ENCODE data around the gene ARHGEF17. TPM values are rescaled to one million over a fixed set of nuclear protein-coding genes. Genes with fewer than 3 reads are reported as not detected.
A peak's percentile ranks its signal among the peaks of the same experiment; 100 is the strongest.

ARHGEF17 gene
- total and polyA plus RNA-seq, 9 donors = 23.8 to 64.4 (median 49.0) TPM

DNA sequence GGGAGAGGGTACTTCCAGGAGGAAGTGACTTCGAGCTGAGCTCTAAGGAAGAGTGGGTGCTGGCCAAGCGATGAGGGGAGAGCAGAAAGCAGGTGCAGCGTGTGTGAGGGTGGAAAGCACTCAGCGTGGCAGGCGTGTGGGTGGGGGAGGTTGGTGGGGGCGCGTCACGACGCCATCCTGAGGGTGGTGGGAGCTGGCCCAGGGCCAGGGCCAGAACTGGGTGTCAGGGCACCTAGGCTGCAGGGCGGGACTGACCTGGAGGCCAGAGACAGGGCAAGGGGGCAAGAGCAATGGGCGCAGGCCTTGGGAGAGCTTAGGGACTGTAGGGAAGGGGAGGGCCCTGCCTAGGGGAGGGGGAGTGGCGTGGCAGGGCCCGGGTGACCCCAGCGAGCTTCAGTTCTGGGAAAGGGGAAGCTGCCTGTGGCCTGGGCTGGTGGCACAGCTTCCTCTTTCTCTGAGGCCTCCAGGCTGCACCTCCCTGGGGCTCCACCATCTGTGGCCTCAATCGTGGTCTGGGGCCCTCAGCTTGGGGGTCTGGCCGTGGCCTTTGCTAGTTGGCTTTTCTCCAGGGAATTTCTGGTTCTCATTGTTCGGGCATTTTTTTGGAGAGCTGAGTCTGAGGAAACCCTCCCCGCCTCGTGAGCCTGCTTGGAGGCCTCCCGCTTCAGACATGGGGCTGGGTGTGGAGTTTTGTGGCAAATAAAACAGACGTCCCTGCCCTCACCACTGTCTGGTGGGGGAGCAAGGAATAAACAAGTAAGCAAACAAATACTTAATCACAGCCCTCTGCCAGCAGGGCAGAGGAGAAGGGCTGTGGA, 77.0 kb downstream of the ARHGEF17 start:
- Histone ChIP-seq H3K36me3 (ENCODE audit: control insufficient read depth, insufficient read depth, low read length) (peaks cover 3% of the 10 kb centered on the region), H3K27ac (ENCODE audit: low read length) (peak overlapping the region; percentile 63), H3K4me1 (ENCODE audit: control insufficient read depth, insufficient read depth, low read length) (peaks cover 97% of the 10 kb centered on the region), H3K27me3 (ENCODE audit: control insufficient read depth, insufficient read depth, low read length) (no peaks in the 10 kb centered on the region), H3K9me3 (replicated peaks; ENCODE audit: control insufficient read depth, low read depth, low read length) (no peaks in the 10 kb centered on the region), H3K4me3 (ENCODE audit: low read length) (no peak overlapping the region)
- DNase-seq = peak; percentile 76
- WGBS (ENCODE audit: insufficient coverage) = 65% methylated on average over 14 of the region's 21 CpGs

DNA sequence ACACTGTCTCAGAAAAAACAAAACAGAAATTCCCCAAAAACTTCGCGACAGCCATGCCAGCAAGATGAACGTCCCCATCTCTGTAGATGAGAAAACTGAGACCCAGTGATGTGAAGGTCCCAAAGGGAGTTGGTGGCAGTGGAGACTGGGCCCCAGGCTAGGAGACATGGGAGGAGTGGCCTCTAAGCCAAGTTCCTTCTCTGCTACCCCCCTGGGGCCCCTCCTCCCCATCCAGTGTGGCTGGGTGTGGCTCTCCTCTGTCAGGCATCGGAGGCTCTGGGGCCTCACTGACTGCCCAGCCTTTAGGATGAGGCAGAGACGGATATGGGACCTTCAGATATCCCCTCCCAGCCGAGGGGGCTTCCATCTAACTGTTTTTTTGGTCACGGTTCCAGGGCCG, 77.9 kb downstream of the ARHGEF17 start:
- DNase-seq = peak; percentile 55
- peak overlapping the region; percentile 63 for H3K27ac ChIP-seq (ENCODE audit: low read length)
- no peaks in the 10 kb centered on the region for H3K9me3 ChIP-seq (replicated peaks; ENCODE audit: control insufficient read depth, low read depth, low read length)
- H3K27me3 ChIP-seq (ENCODE audit: control insufficient read depth, insufficient read depth, low read length) = no peaks in the 10 kb centered on the region
- peaks cover 3% of the 10 kb centered on the region for H3K36me3 ChIP-seq (ENCODE audit: control insufficient read depth, insufficient read depth, low read length)
- H3K4me3 ChIP-seq (ENCODE audit: low read length) = no peak overlapping the region
- WGBS (ENCODE audit: insufficient coverage) = 47% methylated on average over 4 of the region's 8 CpGs
- peaks cover 93% of the 10 kb centered on the region for H3K4me1 ChIP-seq (ENCODE audit: control insufficient read depth, insufficient read depth, low read length)

DNA sequence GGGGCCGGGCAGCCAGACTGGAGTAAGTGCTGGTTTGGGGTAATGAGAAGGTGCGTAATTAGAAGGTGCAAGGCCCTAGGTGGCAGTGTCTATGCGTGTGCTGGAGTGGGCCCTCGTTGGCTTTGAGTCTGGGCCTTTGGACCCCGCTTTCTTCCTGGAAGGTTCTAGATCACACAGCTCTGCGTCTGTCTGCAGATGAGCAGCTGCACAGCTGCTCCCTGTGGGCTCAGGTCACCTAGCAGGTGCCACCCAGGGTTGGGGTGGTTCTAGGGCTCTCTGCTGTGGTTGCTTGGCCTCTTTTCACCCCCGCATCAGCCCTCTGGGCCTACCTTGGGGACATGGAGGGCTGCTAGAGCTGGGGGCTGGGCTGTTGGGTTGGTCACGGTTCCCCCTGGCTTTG, 78.5 kb downstream of the ARHGEF17 start:
- H3K4me3 ChIP-seq (ENCODE audit: low read length) = no peak overlapping the region
- H3K27me3 ChIP-seq (ENCODE audit: control insufficient read depth, insufficient read depth, low read length) = no peaks in the 10 kb centered on the region
- no peaks in the 10 kb centered on the region for H3K9me3 ChIP-seq (replicated peaks; ENCODE audit: control insufficient read depth, low read depth, low read length)
- H3K4me1 ChIP-seq (ENCODE audit: control insufficient read depth, insufficient read depth, low read length) = peaks cover 88% of the 10 kb centered on the region
- H3K27ac ChIP-seq (ENCODE audit: low read length) = peak overlapping the region; percentile 55
- 93% methylated on average over 5 of the region's 8 CpGs for WGBS (ENCODE audit: insufficient coverage)
- no peak for DNase-seq
- H3K36me3 ChIP-seq (ENCODE audit: control insufficient read depth, insufficient read depth, low read length) = peaks cover 3% of the 10 kb centered on the region

DNA sequence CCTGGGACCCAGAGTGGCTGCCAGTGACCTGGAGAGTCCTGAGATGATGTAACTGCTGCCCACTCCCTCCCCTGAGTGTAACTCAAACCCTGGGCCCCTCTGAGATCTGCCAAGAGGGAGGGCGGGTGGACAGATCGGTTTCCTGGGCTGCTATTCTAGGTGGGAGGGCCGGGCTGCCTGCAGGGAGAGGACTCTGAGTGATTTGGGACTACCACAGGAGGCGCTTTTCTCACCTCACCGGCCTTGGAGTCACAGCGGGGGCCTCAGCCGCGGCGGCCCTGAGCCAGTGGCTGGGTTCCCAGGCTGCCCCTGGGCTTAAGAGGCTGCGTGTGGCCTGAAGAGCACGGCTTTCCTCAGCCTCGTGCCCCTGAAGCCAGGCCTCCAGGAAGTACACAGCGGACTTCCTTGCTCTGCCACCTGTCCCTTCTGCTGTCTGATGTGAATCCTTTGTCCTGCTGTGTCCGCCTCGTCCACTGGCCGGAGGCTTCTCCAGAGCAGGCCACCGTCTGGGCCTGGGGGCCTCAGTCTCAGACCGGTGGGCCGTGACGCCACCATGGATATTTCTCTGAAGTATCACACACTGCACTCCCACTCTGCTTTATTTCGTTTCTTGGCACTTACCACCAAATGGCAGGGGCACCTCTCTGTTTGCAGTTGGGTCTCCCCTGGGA, 79.7 kb downstream of the ARHGEF17 start:
- peak; percentile 63 for DNase-seq
- WGBS (ENCODE audit: insufficient coverage) = 41% methylated on average over 16 of the region's 21 CpGs
- H3K27ac ChIP-seq (ENCODE audit: low read length) = peak overlapping the region; percentile 74
- peaks cover 3% of the 10 kb centered on the region for H3K36me3 ChIP-seq (ENCODE audit: control insufficient read depth, insufficient read depth, low read length)
- H3K4me3 ChIP-seq (ENCODE audit: low read length) = no peak overlapping the region
- no peaks in the 10 kb centered on the region for H3K27me3 ChIP-seq (ENCODE audit: control insufficient read depth, insufficient read depth, low read length)
- no peaks in the 10 kb centered on the region for H3K9me3 ChIP-seq (replicated peaks; ENCODE audit: control insufficient read depth, low read depth, low read length)
- H3K4me1 ChIP-seq (ENCODE audit: control insufficient read depth, insufficient read depth, low read length) = peaks cover 76% of the 10 kb centered on the region

DNA sequence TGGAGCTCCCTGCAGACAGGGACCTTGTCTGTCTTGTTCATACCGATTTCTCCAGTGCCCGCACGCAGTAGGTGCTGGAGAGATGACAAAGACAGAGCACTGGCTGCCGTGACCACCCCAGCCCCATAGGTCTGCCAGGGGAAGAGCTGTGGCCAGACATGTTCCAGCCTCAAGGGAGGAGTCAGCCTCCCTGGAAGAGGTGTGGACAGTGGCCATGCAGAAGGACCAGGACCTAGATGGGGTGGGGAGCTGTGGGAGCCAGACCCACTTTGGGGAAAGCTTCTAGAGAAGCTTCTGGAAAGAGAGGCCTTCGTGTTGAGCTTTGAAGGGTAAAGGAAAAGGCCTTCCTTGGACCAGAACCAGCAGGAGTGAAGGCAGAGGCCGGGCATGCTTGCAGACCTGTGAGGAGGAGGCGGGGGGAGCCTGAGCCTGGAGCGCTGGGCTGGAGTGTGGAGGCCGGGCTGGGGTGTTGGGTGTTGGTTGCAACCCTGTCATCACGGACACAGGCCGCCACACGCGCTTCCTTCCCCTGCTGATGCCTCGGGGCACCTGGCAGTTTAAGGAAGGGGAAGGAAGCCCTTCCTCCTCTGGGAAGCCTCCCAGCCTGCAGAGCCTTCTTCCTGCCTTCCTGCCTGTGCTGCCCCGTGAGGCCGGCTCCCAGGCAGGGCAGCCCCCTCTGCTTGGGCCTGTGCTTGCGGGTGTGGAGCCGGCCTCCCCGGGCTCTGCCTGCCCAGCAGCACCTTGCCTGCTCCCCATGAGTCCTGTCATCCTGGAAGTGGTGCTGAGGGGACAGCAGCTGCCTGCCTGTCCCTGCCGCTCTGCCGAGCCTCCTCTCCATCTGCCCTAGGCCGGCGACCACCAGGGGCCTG, 80.4 kb downstream of the ARHGEF17 start:
- no peaks in the 10 kb centered on the region for H3K27me3 ChIP-seq (ENCODE audit: control insufficient read depth, insufficient read depth, low read length)
- no peaks in the 10 kb centered on the region for H3K9me3 ChIP-seq (replicated peaks; ENCODE audit: control insufficient read depth, low read depth, low read length)
- peak overlapping the region; percentile 74 for H3K27ac ChIP-seq (ENCODE audit: low read length)
- 51% methylated on average over 18 of the region's 23 CpGs for WGBS (ENCODE audit: insufficient coverage)
- peaks cover 3% of the 10 kb centered on the region for H3K36me3 ChIP-seq (ENCODE audit: control insufficient read depth, insufficient read depth, low read length)
- DNase-seq = peak; percentile 67
- no peak overlapping the region for H3K4me3 ChIP-seq (ENCODE audit: low read length)
- peaks cover 68% of the 10 kb centered on the region for H3K4me1 ChIP-seq (ENCODE audit: control insufficient read depth, insufficient read depth, low read length)

DNA sequence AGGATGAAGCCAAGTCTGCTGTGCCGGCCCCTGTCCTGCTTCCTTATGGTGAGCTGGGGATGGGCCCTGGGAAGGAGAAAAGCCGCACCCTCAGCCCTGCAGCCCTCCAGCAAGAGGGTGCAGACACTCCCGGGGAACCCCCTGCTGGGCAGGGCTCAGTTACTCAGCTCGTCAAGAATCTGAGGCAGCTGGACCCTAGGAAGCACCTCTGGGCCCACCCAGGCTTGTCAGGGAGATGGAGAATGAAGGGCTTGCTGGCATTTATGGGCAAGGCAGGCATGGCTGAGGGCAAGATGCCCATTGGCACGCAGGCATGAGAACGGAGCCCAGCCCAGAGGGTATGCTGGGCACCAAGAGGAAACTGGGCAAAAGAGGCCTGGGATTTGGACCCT, 81.1 kb downstream of the ARHGEF17 start:
- no peaks in the 10 kb centered on the region for H3K27me3 ChIP-seq (ENCODE audit: control insufficient read depth, insufficient read depth, low read length)
- H3K27ac ChIP-seq (ENCODE audit: low read length) = no peak overlapping the region
- WGBS (ENCODE audit: insufficient coverage) = 58% methylated on average over 4 of the region's 6 CpGs
- peaks cover 3% of the 10 kb centered on the region for H3K36me3 ChIP-seq (ENCODE audit: control insufficient read depth, insufficient read depth, low read length)
- DNase-seq = no peak
- no peak overlapping the region for H3K4me3 ChIP-seq (ENCODE audit: low read length)
- peaks cover 62% of the 10 kb centered on the region for H3K4me1 ChIP-seq (ENCODE audit: control insufficient read depth, insufficient read depth, low read length)
- H3K9me3 ChIP-seq (replicated peaks; ENCODE audit: control insufficient read depth, low read depth, low read length) = no peaks in the 10 kb centered on the region

DNA sequence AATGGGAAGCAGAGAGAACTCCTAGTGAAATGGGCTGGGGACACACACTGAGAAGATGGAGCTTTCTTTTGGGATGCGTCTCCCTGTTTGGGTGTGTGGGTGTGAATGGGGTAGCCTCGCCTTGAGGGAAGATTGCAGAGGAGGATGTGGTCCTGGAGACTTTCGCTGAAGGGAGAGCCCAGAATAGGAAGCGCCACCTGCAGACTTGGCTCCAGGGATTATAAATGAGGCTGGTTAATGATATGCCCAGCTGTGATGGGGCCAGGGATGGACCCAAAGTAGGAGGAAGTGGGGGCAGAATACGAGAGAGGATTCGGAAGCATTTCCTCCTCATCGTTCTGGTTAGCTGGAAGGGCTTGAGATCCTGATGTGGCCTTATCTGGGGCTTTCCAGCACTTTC, 81.8 kb downstream of the ARHGEF17 start:
- no peak for DNase-seq
- Histone ChIP-seq H3K9me3 (replicated peaks; ENCODE audit: control insufficient read depth, low read depth, low read length) (no peaks in the 10 kb centered on the region), H3K4me1 (ENCODE audit: control insufficient read depth, insufficient read depth, low read length) (peaks cover 54% of the 10 kb centered on the region), H3K27me3 (ENCODE audit: control insufficient read depth, insufficient read depth, low read length) (no peaks in the 10 kb centered on the region), H3K4me3 (ENCODE audit: low read length) (no peak overlapping the region), H3K36me3 (ENCODE audit: control insufficient read depth, insufficient read depth, low read length) (peaks cover 6% of the 10 kb centered on the region), H3K27ac (ENCODE audit: low read length) (no peak overlapping the region)
- 72% methylated on average over 4 of the region's 7 CpGs for WGBS (ENCODE audit: insufficient coverage)

DNA sequence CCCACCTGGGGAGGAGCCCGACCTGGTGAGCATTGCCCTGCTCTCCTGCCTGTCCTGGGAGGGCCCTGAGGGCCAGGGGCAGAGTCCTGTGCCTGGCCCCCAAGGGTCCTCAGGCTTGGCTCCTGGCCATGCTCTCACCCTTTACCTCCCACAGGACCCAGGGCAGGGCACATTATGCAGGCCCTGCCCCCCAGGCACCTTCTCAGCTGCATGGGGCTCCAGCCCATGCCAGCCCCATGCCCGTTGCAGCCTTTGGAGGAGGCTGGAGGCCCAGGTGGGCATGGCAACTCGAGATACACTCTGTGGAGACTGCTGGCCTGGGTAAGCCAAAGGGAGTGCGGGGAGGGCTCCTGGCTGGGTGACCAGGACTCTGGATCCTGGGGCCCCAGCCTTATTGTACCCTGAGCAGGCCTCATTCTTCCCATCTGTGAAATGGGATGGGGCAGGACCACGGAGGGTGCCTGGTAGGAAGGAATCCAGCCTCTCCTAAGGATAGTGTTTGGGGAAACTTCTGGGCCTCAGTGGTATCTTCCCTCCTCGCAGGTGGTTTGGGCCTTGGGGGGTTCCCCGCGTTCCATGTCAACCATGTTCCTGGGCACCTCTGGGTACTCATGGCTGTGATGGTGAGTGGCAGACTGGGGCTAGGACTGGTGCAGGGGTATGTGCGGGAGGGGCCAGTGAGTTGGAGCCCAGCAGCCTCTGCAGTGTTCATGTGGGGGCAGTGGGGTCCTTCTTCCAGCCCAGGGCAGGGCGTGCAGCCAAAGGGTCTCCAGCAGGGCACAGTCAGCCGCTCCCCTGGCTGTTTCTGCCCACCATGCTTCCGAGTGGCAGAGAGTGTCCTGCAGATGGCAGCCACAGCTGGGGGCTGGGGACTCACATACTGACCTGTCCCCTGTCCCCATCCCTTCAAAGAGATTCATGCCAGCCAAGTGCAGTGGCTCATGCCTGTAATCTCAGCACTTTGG, 82.8 kb downstream of the ARHGEF17 start:
- Histone ChIP-seq H3K27ac (ENCODE audit: low read length) (no peak overlapping the region), H3K4me3 (ENCODE audit: low read length) (no peak overlapping the region), H3K4me1 (ENCODE audit: control insufficient read depth, insufficient read depth, low read length) (peaks cover 45% of the 10 kb centered on the region), H3K27me3 (ENCODE audit: control insufficient read depth, insufficient read depth, low read length) (no peaks in the 10 kb centered on the region), H3K9me3 (replicated peaks; ENCODE audit: control insufficient read depth, low read depth, low read length) (no peaks in the 10 kb centered on the region), H3K36me3 (ENCODE audit: control insufficient read depth, insufficient read depth, low read length) (peaks cover 11% of the 10 kb centered on the region)
- WGBS (ENCODE audit: insufficient coverage) = 87% methylated on average over 12 of the region's 12 CpGs
- DNase-seq = no peak

DNA sequence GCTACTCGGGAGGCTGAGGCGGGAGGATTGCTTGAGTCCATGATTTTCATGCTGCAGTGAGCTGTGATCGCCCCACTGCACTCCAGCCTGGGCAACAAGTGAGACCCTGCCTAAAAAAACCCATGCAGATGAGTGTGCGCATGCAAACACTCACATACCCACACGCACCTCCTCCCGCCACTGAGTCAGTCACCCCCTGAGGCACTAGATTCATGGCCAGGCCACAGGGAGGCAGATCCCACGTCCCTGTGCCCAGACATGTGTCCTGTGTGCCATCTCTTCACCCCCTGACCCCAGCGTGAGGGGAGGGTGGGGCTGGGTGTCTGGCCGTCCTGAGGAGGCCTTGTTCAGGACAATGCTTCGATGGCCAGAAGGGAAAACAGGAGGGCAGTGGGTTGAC, 83.6 kb downstream of the ARHGEF17 start:
- Histone ChIP-seq H3K4me1 (ENCODE audit: control insufficient read depth, insufficient read depth, low read length) (peaks cover 37% of the 10 kb centered on the region), H3K9me3 (replicated peaks; ENCODE audit: control insufficient read depth, low read depth, low read length) (no peaks in the 10 kb centered on the region), H3K36me3 (ENCODE audit: control insufficient read depth, insufficient read depth, low read length) (peaks cover 11% of the 10 kb centered on the region), H3K27ac (ENCODE audit: low read length) (no peak overlapping the region), H3K27me3 (ENCODE audit: control insufficient read depth, insufficient read depth, low read length) (no peaks in the 10 kb centered on the region), H3K4me3 (ENCODE audit: low read length) (no peak overlapping the region)
- DNase-seq = no peak
- 88% methylated on average over 5 of the region's 10 CpGs for WGBS (ENCODE audit: insufficient coverage)
